IMR-90 (cell line): ENCODE results near the gene GOLT1A. TPM values are rescaled to one million over a fixed set of nuclear protein-coding genes. Genes with fewer than 3 reads are reported as not detected.

Experiments
- ATAC-seq: fragments of 200-7000 bp; cut with Tn5 transposase; 2 replicates; pipeline ENCODE4 v1.9.1; 2020; ENCODE audit warnings: low read depth, mild to moderate bottlenecking, moderate library complexity
- BruUV-seq: library from RNA; stranded (reverse); fragments of 400-500 nt; replicated peaks from 2 replicates; lab custom pipeline; 2021; lab: Mats Ljungman, UMichigan
- CTCF ChIA-PET: fragments of 300-600 bp; formaldehyde crosslinking; extraction: SDS; loops from one replicate; lab custom pipeline; 2021; ENCODE audit warnings: antibody characterized with exemption; lab: Yijun Ruan, JAX
- POLR2A ChIA-PET: fragments of 300-600 bp; sonication (Branson Sonifier 250); formaldehyde crosslinking; loops from one replicate; lab custom pipeline; 2022; ENCODE audit warnings: antibody characterized with exemption; ENCODE audit not compliant: unreplicated experiment; lab: Charles Lee
- DNase-seq: peaks from one replicate; pipeline ENCODE4 v3.0.0; 2013
- H2AFZ ChIP-seq: replicated peaks from 2 replicates; pipeline ENCODE3; 2013; ENCODE audit warnings: low read length, mild to moderate bottlenecking; ENCODE audit not compliant: poor library complexity
- H2AK5ac ChIP-seq: 2 replicates; pipeline ENCODE4 v1.6.1; 2013; ENCODE audit warnings: low read depth, low read length, inconsistent platforms
- H2AK9ac ChIP-seq: replicated peaks from 2 replicates; pipeline ENCODE3; 2013; ENCODE audit warnings: mild to moderate bottlenecking, low read depth, low read length, moderate library complexity; ENCODE audit not compliant: poor library complexity
- H2BK120ac ChIP-seq: 2 replicates; pipeline ENCODE4 v1.6.1; 2013; ENCODE audit warnings: low read depth, low read length, inconsistent platforms
- H2BK15ac ChIP-seq: 3 replicates; pipeline ENCODE4 v1.6.1; 2013; ENCODE audit warnings: low read depth, low read length, inconsistent platforms
- H2BK20ac ChIP-seq: 2 replicates; pipeline ENCODE4 v1.6.1; 2013; ENCODE audit warnings: low read depth, mild to moderate bottlenecking, inconsistent platforms, low read length, moderate library complexity
- H2BK5ac ChIP-seq: 2 replicates; pipeline ENCODE4 v1.6.1; 2013; ENCODE audit warnings: mild to moderate bottlenecking, low read depth, low read length, inconsistent platforms; ENCODE audit not compliant: poor library complexity, severe bottlenecking
- H3K14ac ChIP-seq: replicated peaks from 2 replicates; pipeline ENCODE4 v1.6.1; 2013; ENCODE audit warnings: low read depth, low read length, inconsistent platforms
- H3K18ac ChIP-seq: 2 replicates; pipeline ENCODE4 v1.6.1; 2013; ENCODE audit warnings: low read depth, low read length, control low read depth
- H3K23ac ChIP-seq: 2 replicates; pipeline ENCODE4 v1.6.1; 2013; ENCODE audit warnings: low read depth, low read length, inconsistent platforms
- H3K27ac ChIP-seq: 2 replicates; pipeline ENCODE4 v1.5.1; 2013; ENCODE audit warnings: mild to moderate bottlenecking, control low read depth, low read length; ENCODE audit not compliant: insufficient read depth
- H3K27me3 ChIP-seq: 2 replicates; pipeline ENCODE4 v1.6.1; 2013; ENCODE audit warnings: low read length; ENCODE audit not compliant: control insufficient read depth, insufficient read depth
- H3K36me3 ChIP-seq: 2 replicates; pipeline ENCODE4 v1.6.1; 2013; ENCODE audit warnings: low read length, mixed read lengths; ENCODE audit not compliant: control insufficient read depth, insufficient read depth
- H3K4ac ChIP-seq: 2 replicates; pipeline ENCODE4 v1.6.1; 2013; ENCODE audit warnings: low read depth, low read length, inconsistent platforms
- H3K4me1 ChIP-seq: 2 replicates; pipeline ENCODE4 v1.6.1; 2013; ENCODE audit warnings: low read length, mixed read lengths; ENCODE audit not compliant: control insufficient read depth, insufficient read depth
- H3K4me2 ChIP-seq: 2 replicates; pipeline ENCODE4 v1.6.1; 2013; ENCODE audit warnings: low read depth, mild to moderate bottlenecking, control low read depth, low read length, moderate library complexity
- H3K4me3 ChIP-seq: 2 replicates; pipeline ENCODE4 v1.5.1; 2013; ENCODE audit warnings: low read depth, mild to moderate bottlenecking, control low read depth, low read length, moderate library complexity; ENCODE audit not compliant: insufficient read depth
- H3K56ac ChIP-seq: 2 replicates; pipeline ENCODE4 v1.6.1; 2013; ENCODE audit warnings: low read length, inconsistent platforms; ENCODE audit not compliant: insufficient read depth; ENCODE audit errors: extremely low read depth
- H3K79me1 ChIP-seq, 2 experiments: 2 replicates each; pipeline ENCODE4 v1.6.1; 2013; ENCODE audit warnings: low read length in 2 of 2, inconsistent platforms in 1 of 2, low read depth in 1 of 2
- H3K9ac ChIP-seq: 2 replicates; pipeline ENCODE4 v1.6.1; 2013; ENCODE audit warnings: low read depth, low read length, control low read depth
- H3K9me1 ChIP-seq: 2 replicates; pipeline ENCODE4 v1.6.1; 2013; ENCODE audit warnings: low read length, inconsistent platforms; ENCODE audit not compliant: insufficient read depth
- H3K9me3 ChIP-seq: 2 replicates; pipeline ENCODE4 v1.6.1; 2013; ENCODE audit warnings: low read length; ENCODE audit not compliant: control insufficient read depth, insufficient read depth
- H4K20me1 ChIP-seq: 2 replicates; pipeline ENCODE4 v1.6.1; 2013; ENCODE audit warnings: low read length, inconsistent platforms; ENCODE audit not compliant: insufficient read depth
- H4K5ac ChIP-seq: 2 replicates; pipeline ENCODE4 v1.6.1; 2013; ENCODE audit warnings: mild to moderate bottlenecking, low read depth, low read length, control low read depth
- H4K8ac ChIP-seq, 2 experiments: 2 replicates each; pipeline ENCODE4 v1.6.1; 2013; ENCODE audit warnings: low read depth in 2 of 2, low read length in 2 of 2, control low read depth in 1 of 2, inconsistent platforms in 1 of 2
- H4K91ac ChIP-seq: 2 replicates; pipeline ENCODE4 v1.6.1; 2013; ENCODE audit warnings: low read depth, low read length, inconsistent platforms; ENCODE audit not compliant: insufficient read depth
- BHLHE40 ChIP-seq: fragments of 150-350 bp; IDR thresholded peaks from 2 replicates; pipeline ENCODE4 v1.6.1; 2016; ENCODE audit warnings: mild to moderate bottlenecking, low read depth, low read length
- CEBPB ChIP-seq: IDR thresholded peaks from 2 replicates; pipeline ENCODE4 v1.6.1; 2012; ENCODE audit warnings: low read depth, low read length, improper control_type of control experiment
- CHD1 ChIP-seq: IDR thresholded peaks from 2 replicates; pipeline ENCODE4 v1.6.1; 2012; ENCODE audit warnings: low read depth, low read length, improper control_type of control experiment
- ELK1 ChIP-seq: fragments of 150-350 bp; IDR thresholded peaks from 2 replicates; pipeline ENCODE4 v1.6.1; 2016; ENCODE audit warnings: low read depth, mild to moderate bottlenecking, low read length, moderate library complexity, borderline replicate concordance
- FOS ChIP-seq: fragments of 150-350 bp; IDR thresholded peaks from 2 replicates; pipeline ENCODE4 v1.6.1; 2016; ENCODE audit warnings: low read depth, low read length
- MAFK ChIP-seq: IDR thresholded peaks from 2 replicates; pipeline ENCODE4 v1.6.1; 2012; ENCODE audit warnings: low read depth, low read length, improper control_type of control experiment
- MAZ ChIP-seq: IDR thresholded peaks from 2 replicates; pipeline ENCODE4 v1.6.1; 2012; ENCODE audit warnings: low read depth, mild to moderate bottlenecking, low read length, improper control_type of control experiment, moderate library complexity, borderline replicate concordance
- MXI1 ChIP-seq: IDR thresholded peaks from 2 replicates; pipeline ENCODE4 v1.6.1; 2012; ENCODE audit warnings: low read depth, mild to moderate bottlenecking, low read length, moderate library complexity, borderline replicate concordance
- NFE2L2 ChIP-seq: fragments of 150-350 bp; IDR thresholded peaks from 2 replicates; pipeline ENCODE4 v1.6.1; 2016; ENCODE audit warnings: low read depth, mild to moderate bottlenecking, low read length
- POLR2A ChIP-seq: IDR thresholded peaks from 2 replicates; pipeline ENCODE4 v1.6.1; 2012; ENCODE audit warnings: mild to moderate bottlenecking, low read depth, low read length
- RAD21 ChIP-seq: IDR thresholded peaks from 2 replicates; pipeline ENCODE4 v1.6.1; 2012; ENCODE audit warnings: low read length, improper control_type of control experiment
- RCOR1 ChIP-seq: IDR thresholded peaks from 2 replicates; pipeline ENCODE4 v1.6.1; 2012; ENCODE audit warnings: mild to moderate bottlenecking, low read length, improper control_type of control experiment; ENCODE audit not compliant: insufficient replicate concordance
- RFX5 ChIP-seq: IDR thresholded peaks from 2 replicates; pipeline ENCODE4 v1.8.0; 2012; ENCODE audit warnings: low read depth, mild to moderate bottlenecking, low read length, moderate library complexity
- SMC3 ChIP-seq: fragments of 150-350 bp; IDR thresholded peaks from 2 replicates; pipeline ENCODE4 v1.6.1; 2016; ENCODE audit warnings: low read depth, mild to moderate bottlenecking, antibody characterized with exemption, low read length, moderate library complexity
- WGBS, 2 experiments: methylation state at CpG; one replicate each; pipeline versions ENCODE4 v1.1.5 to v1.1.7; 2013; ENCODE audit warnings: missing lambda C conversion rate in 2 of 2; ENCODE audit not compliant: insufficient read length in 1 of 2; ENCODE audit errors: extremely low coverage in 2 of 2; 5-methylcytosine and 5-hydroxymethylcytosine counted together
- dilution Hi-C: fragments of 300-500 bp; cut with HindIII; formaldehyde crosslinking; loops from one replicate; pipeline ENCODE4 v1.14.3; 2018; ENCODE audit warnings: low sequenced_read_pairs; ENCODE audit not compliant: unreplicated experiment
- in situ Hi-C: fragments of 300-500 bp; cut with MboI; formaldehyde crosslinking; loops from 3 replicates; pipeline ENCODE4 v1.14.3; 2019; ENCODE audit warnings: low sequenced_read_pairs, inconsistent platforms, mixed read lengths
- intact Hi-C: fragments of 100-400 bp; cut with micrococcal nuclease; formaldehyde crosslinking; loops from 2 replicates; pipeline ENCODE4 v1.10.0; 2022
- polyA plus RNA-seq, 3 experiments: library from polyadenylated mRNA; depleted of rRNA; stranded (reverse); fragments of >200 nt; gene quantifications; 2 replicates each; pipeline ENCODE4 v1.2.3, GENCODE V29; 2012; ENCODE audit warnings: low replicate concordance in 1 of 3
- total RNA-seq: library from RNA; depleted of rRNA; stranded (reverse); fragments of >200 nt; gene quantifications from 2 replicates; pipeline ENCODE4 v1.2.3, GENCODE V29; 2012
- TF ChIP-seq, protein P1 (sequence below): fragments of 150-350 bp; IDR thresholded peaks from 2 replicates; pipeline ENCODE4 v1.6.1; 2017; ENCODE audit warnings: mild to moderate bottlenecking, antibody characterized with exemption, low read length, low read depth
- TF ChIP-seq, protein P2 (sequence below): conservative IDR thresholded peaks from 2 replicates; pipeline ENCODE4 v1.5.1; 2012; ENCODE audit warnings: mild to moderate bottlenecking, low read depth, low read length, improper control_type of control experiment

Gene GOLT1A
- total and polyA plus RNA-seq, 2 of the 4 experiments (the other 2 are of a cell fraction), result 0.32 TPM; not detected in 1

- Histone ChIP-seq H3K14ac (no peak overlapping the region), H3K4ac (no peak overlapping the region), H2BK120ac (peak overlapping the region; percentile 15; the same call in 1 of the 2 replicates), H3K27me3 (peaks cover 3% of the 10 kb centered on the region; the same call in 1 of the 2 replicates), H3K27ac (no peak overlapping the region), H2AFZ (no peak overlapping the region), H3K36me3 (no peaks in the 10 kb centered on the region), H3K4me3 (no peak overlapping the region), H4K5ac (no peak overlapping the region), H3K79me1 (peaks cover 6 to 20% of the 10 kb centered on the region in 2 experiments; a peak in 3 of 4 replicates), H4K20me1 (no peaks in the 10 kb centered on the region), H2AK9ac (no peak overlapping the region), H3K9me1 (peaks cover 22% of the 10 kb centered on the region), H4K8ac (no peak overlapping the region), H3K9me3 (no peaks in the 10 kb centered on the region), H2BK20ac (no peak overlapping the region), H4K91ac (no peak overlapping the region), H3K18ac (no peak overlapping the region), H2AK5ac (0 out of 2 replicates have a peak overlapping the region, but pooled peaks have one; percentile 20), H2BK15ac (no peak overlapping the region), H3K4me2 (no peak overlapping the region), H3K56ac (no peak overlapping the region), H2BK5ac (no peak overlapping the region), H3K4me1 (peaks cover 28% of the 10 kb centered on the region), H3K9ac (no peak overlapping the region), H3K23ac (no peak overlapping the region)
- intact Hi-C loops (no loop called here), dilution Hi-C loops (no loop called here), in situ Hi-C loops (no loop called here)
- CTCF ChIA-PET, result interaction anchor here (0.6 kb wide), 1 partner anchor 167 kb away, joined by 5 read pairs; no protein-coding TSS in a partner anchor
- DNase-seq, result no peak
- no peak for ATAC-seq
- 86% methylated on average over 1 of the region's 2 CpGs; no CpG with 5 or more reads in 1 of the 2 experiments for WGBS, 2 experiments
- TF ChIP-seq NFE2L2 (no peak), POLR2A (no peak), SMC3 (no peak), CEBPB (no peak), ELK1 (no peak), MAZ (no peak), MAFK (no peak), MXI1 (no peak), FOS (no peak), RCOR1 (no peak), BHLHE40 (no peak), CHD1 (no peak), RAD21 (no peak), RFX5 (no peak)
- TF ChIP-seq, protein P1, sequence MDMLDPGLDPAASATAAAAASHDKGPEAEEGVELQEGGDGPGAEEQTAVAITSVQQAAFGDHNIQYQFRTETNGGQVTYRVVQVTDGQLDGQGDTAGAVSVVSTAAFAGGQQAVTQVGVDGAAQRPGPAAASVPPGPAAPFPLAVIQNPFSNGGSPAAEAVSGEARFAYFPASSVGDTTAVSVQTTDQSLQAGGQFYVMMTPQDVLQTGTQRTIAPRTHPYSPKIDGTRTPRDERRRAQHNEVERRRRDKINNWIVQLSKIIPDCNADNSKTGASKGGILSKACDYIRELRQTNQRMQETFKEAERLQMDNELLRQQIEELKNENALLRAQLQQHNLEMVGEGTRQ, result no peak
- TF ChIP-seq, protein P2, sequence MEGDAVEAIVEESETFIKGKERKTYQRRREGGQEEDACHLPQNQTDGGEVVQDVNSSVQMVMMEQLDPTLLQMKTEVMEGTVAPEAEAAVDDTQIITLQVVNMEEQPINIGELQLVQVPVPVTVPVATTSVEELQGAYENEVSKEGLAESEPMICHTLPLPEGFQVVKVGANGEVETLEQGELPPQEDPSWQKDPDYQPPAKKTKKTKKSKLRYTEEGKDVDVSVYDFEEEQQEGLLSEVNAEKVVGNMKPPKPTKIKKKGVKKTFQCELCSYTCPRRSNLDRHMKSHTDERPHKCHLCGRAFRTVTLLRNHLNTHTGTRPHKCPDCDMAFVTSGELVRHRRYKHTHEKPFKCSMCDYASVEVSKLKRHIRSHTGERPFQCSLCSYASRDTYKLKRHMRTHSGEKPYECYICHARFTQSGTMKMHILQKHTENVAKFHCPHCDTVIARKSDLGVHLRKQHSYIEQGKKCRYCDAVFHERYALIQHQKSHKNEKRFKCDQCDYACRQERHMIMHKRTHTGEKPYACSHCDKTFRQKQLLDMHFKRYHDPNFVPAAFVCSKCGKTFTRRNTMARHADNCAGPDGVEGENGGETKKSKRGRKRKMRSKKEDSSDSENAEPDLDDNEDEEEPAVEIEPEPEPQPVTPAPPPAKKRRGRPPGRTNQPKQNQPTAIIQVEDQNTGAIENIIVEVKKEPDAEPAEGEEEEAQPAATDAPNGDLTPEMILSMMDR, result no peak
- no TSS peak for BruUV-seq
- POLR2A ChIA-PET, result no interaction called here
Observed at GRCh38 chr1:204192046-204192445, 21.7 kb downstream of the GOLT1A start.
